ENCODE results near the gene WIPF2. TPM values are rescaled to one million over a fixed set of nuclear protein-coding genes. Genes with fewer than 3 reads are reported as not detected.
"Not testable (repeated sequence)": the region's sequence is repeated elsewhere in the genome, so short reads cannot be mapped to it uniquely, and the experiment has no call there.

WIPF2 gene
- total RNA-seq, 4 donors from 2014 or later, result 7.8 to 21.5 (median 12.1) TPM

GRCh38 chr17:40230670-40231069 is 11.6 kb downstream of the WIPF2 start:
- Histone ChIP-seq H3K27me3 (no peaks in the 10 kb centered on the region), H3K27ac (replicated peaks in 1 of 4) (no peak overlapping the region), H3K36me3 (peaks cover 10 to 39% (median 31%) of the 10 kb centered on the region in 4 donors), H3K4me3 (no peak overlapping the region), H3K9me3 (no peaks in the 10 kb centered on the region), H3K4me1 (peaks cover 3 to 19% (median 9%) of the 10 kb centered on the region in 4 donors)
- 84% methylated on average over 3 of the region's 3 CpGs for WGBS
- intact Hi-C loops (cut with DNase I), result loop anchor here (5.0 kb wide), 1 partner anchor 38 kb away; no protein-coding TSS in a partner anchor
- DNase-seq (ENCODE audit: extremely low spot score), result no peak
- no peak for TF ChIP-seq EP300 (IDR thresholded peaks at IDR 0.05)
- TF ChIP-seq POLR2A (IDR thresholded peaks at IDR 0.05; ENCODE audit: low read depth), result no peak
- TF ChIP-seq POLR2AphosphoS5 (IDR thresholded peaks at IDR 0.05), result no peak
- no peak for TF ChIP-seq CTCF (IDR thresholded peaks at IDR 0.05)

DNA sequence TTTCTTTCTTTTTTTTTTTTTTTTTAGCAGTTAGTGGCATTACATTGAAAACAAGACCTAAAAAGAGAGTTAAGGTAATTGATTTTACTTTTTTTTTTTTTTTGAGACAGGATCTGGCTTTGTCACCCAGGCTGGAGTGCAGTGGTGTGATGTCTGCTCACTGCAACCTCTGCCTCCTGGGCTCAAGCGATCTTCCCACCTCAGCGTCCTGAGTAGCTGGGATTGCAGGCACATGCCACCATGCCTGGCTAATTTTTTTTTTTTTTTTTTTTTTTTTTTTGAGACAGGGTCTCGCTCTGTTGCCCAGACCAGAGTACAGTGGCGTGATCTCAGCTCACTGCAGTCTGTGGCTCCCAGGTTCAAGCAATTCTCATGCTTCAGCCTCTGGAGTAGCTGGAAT is 12.8 kb downstream of the WIPF2 start:
- Histone ChIP-seq H3K36me3 (peaks cover 10 to 37% (median 32%) of the 10 kb centered on the region in 4 donors), H3K4me1 (peaks cover 0 to 12% (median 0%) of the 10 kb centered on the region in 4 donors)
- H3K27ac ChIP-seq (replicated peaks in 1 of 4); H3K4me3 ChIP-seq; H3K9me3 ChIP-seq; H3K27me3 ChIP-seq; DNase-seq (ENCODE audit: extremely low spot score): not testable (repeated sequence)
- WGBS, result 96% methylated on average over 4 of the region's 4 CpGs
- intact Hi-C loops (cut with DNase I), result loop anchor here (5.0 kb wide), 1 partner anchor 40 kb away; no protein-coding TSS in a partner anchor

- Histone ChIP-seq H3K4me1 (peaks cover 8 to 40% (median 25%) of the 10 kb centered on the region in 4 donors), H3K36me3 (no peaks in the 10 kb centered on the region), H3K9me3 (no peaks in the 10 kb centered on the region), H3K27ac (replicated peaks in 1 of 4) (no peak overlapping the region), H3K27me3 (no peaks in the 10 kb centered on the region), H3K4me3 (no peak overlapping the region)
- TF ChIP-seq POLR2AphosphoS5 (IDR thresholded peaks at IDR 0.05), result no peak
- TF ChIP-seq CTCF (IDR thresholded peaks at IDR 0.05), result no peak
- TF ChIP-seq EP300 (IDR thresholded peaks at IDR 0.05), result no peak
- no peak for TF ChIP-seq POLR2A (IDR thresholded peaks at IDR 0.05; ENCODE audit: low read depth)
- WGBS, result 80% methylated on average over 4 of the region's 4 CpGs
- no peak for DNase-seq (ENCODE audit: extremely low spot score)
- intact Hi-C loops (cut with DNase I), result no loop called here
These were observed 22.2 kb downstream of the WIPF2 start for GRCh38 chr17:40241252-40241834.

- no peak overlapping the region for H3K4me3 ChIP-seq
- TF ChIP-seq POLR2AphosphoS5 (IDR thresholded peaks at IDR 0.05) (no peak), EP300 (IDR thresholded peaks at IDR 0.05) (no peak), CTCF (IDR thresholded peaks at IDR 0.05) (no peak), POLR2A (IDR thresholded peaks at IDR 0.05; ENCODE audit: low read depth) (no peak)
- H3K36me3 ChIP-seq, result no peaks in the 10 kb centered on the region
- H3K9me3 ChIP-seq, result no peaks in the 10 kb centered on the region
- WGBS, result 92% methylated on average over 3 of the region's 3 CpGs
- H3K4me1 ChIP-seq, result peaks cover 8 to 40% (median 25%) of the 10 kb centered on the region in 4 donors
- H3K27ac ChIP-seq (replicated peaks in 1 of 4), result no peak overlapping the region
- H3K27me3 ChIP-seq, result no peaks in the 10 kb centered on the region
- intact Hi-C loops (cut with DNase I), result no loop called here
- DNase-seq (ENCODE audit: extremely low spot score), result no peak
These were observed 23.7 kb downstream of the WIPF2 start for GRCh38 chr17:40242774-40243173.

GRCh38 chr17:40243761-40244160 is 24.7 kb downstream of the WIPF2 start:
- H3K4me3 ChIP-seq, result no peak overlapping the region
- TF ChIP-seq POLR2A (IDR thresholded peaks at IDR 0.05; ENCODE audit: low read depth) (no peak), POLR2AphosphoS5 (IDR thresholded peaks at IDR 0.05) (no peak), CTCF (IDR thresholded peaks at IDR 0.05) (no peak)
- WGBS, result 96% methylated on average over 3 of the region's 3 CpGs
- intact Hi-C loops (cut with DNase I), result no loop called here
- H3K9me3 ChIP-seq, result no peaks in the 10 kb centered on the region
- DNase-seq (ENCODE audit: extremely low spot score), result no peak
- H3K27me3 ChIP-seq, result no peaks in the 10 kb centered on the region
- H3K4me1 ChIP-seq, result peaks cover 8 to 46% (median 31%) of the 10 kb centered on the region in 4 donors
- no peak overlapping the region for H3K27ac ChIP-seq (replicated peaks in 1 of 4)
- no peaks in the 10 kb centered on the region for H3K36me3 ChIP-seq
